Bladder microvascular endothelial cell (primary cell): ENCODE measurements around the gene FTH1. TPM values are rescaled to one million over a fixed set of nuclear protein-coding genes. Genes with fewer than 3 reads are reported as not detected.

Experiments used
- total RNA-seq: library from RNA; depleted of rRNA; stranded (reverse); fragments of >200 nt; gene quantifications from 2 replicates; pipeline ENCODE4 v1.2.3, GENCODE V29; 2014

FTH1 gene
- total RNA-seq = 497 and 1,879 TPM in 2 replicates

DNA sequence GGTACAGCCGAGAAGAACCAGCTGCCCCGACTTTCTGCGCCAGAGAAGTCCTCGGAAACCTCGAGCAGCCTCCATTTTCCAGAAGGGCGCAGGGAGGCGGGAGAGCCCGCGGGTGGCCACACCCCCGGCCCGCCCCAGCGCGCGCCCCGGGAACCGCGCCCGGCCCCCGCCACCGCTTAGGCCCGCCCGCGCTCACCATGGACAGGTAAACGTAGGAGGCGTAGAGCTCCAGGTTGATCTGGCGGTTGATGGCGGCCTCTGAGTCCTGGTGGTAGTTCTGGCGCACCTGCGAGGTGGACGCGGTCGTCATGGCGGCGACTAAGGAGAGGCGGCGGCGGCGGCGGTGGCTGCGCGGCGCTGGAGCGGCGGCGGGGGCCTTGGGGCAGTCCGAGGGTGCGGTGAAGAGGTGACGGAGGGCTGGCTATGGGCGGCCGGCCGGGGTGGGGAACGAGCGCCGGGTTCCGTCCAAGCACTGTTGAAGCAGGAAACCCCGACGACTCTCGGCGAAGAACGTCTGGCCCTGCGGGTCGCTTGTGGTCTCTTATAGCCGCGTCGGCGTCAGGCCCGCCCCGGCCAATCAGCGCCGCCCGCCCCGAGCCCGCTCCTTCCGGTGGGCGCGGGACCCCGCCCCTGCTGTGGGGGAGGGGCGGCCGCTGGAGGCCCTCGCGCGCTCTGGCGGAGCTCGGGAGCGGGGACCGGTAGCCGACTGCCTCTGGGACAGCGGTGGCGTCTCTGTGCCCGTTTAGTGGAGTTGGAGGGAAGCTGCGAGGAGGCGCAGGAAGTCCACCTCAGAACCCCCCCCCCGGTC lies at the start of gene FTH1:
Gene FTH1 (minus strand): TSS at position 519 of the 808 bp plus-strand sequence. CDS start 209 bp downstream, at position 310.

DNA sequence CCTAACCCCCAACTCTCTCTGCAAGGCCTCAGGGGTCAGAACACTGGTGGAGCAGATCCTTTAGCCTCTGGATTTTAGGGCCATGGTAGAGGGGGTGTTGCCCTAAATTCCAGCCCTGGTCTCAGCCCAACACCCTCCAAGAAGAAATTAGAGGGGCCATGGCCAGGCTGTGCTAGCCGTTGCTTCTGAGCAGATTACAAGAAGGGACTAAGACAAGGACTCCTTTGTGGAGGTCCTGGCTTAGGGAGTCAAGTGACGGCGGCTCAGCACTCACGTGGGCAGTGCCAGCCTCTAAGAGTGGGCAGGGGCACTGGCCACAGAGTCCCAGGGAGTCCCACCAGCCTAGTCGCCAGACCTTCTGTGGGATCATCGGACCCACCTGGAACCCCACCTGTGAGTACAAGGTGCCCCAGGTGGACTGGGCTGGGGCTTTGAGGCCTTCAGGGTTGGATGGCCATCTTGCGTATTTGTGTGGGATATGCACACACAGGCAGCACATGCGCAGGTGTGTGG lies 17.3 kb downstream of the FTH1 start, which contains the start of gene BEST1:
Gene BEST1 (plus strand): TSS at position 317 of the 513 bp plus-strand sequence. CDS start 1,456 bp downstream, outside the sequence.

DNA sequence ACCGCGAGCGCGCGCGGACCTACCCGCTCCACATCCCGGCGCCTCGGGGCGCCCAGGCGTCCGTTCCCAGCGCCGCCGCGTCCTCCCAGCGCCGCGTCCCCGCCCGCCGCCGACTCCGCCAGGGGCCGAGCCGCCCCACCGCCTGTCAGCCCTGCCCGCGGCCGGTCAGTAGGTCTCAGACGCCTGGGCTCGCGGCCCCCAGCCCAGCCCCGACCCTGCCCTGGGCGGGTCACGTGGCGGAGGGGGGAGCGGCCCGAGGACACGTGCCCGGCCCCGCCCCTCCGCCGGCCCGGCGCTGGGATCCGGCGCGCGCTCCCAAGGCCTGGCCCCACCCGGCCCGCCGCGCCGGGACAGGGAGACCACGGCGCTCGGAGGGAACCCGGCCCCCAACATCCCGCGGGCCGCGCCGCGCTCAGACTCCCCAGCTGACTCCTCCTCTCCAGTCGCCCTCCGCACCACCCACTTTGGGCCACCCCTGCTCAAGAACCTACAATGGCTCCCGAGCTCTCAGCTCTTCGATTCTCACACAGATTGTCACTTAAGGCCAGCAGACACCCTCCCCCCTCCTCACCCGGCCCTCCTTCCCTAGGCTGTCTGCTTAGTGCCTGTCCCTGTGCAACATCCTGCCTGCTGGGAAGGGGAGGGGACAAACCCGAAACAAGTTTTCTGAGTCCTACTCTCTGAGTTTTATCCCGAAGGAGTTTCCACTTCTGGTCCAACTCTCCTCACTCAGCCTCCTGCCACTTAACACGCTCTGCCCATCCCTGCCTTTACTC lies 49.9 kb downstream of the FTH1 start, which contains the start of gene RAB3IL1:
Gene RAB3IL1 (minus strand): TSS at position 233 of the 776 bp plus-strand sequence. CDS start 199 bp downstream, at position 34.

Other genes with a start within 250 kb of the FTH1 start
- gene MYRF, start 215.0 kb downstream of the FTH1 start, total RNA-seq = 0.49 and 1.0 TPM in 2 replicates
- 71.4 and 84.5 TPM in 2 replicates for gene TMEM258, start 175.0 kb downstream of the FTH1 start, total RNA-seq
- gene FEN1, start 174.7 kb downstream of the FTH1 start, total RNA-seq = 31.9 and 34.8 TPM in 2 replicates
- 35.7 and 38.7 TPM in 2 replicates for gene FADS1, start 150.6 kb downstream of the FTH1 start, total RNA-seq
- 52.3 and 121 TPM in 2 replicates for gene FADS2, start 139.3 kb downstream of the FTH1 start, total RNA-seq
- 310 and 374 TPM in 2 replicates for gene FADS3, start 76.1 kb downstream of the FTH1 start, total RNA-seq
- gene RAB3IL1, start 50.1 kb downstream of the FTH1 start, total RNA-seq = 1.6 and 2.8 TPM in 2 replicates
- gene BEST1, start 17.3 kb downstream of the FTH1 start, total RNA-seq = under 0.01 TPM in 1 of 2 replicates, not detected in the other
- 18.5 and 26.2 TPM in 2 replicates for gene INCENP, start 156.4 kb upstream of the FTH1 start, total RNA-seq
- gene SCGB1D1, start 222.6 kb upstream of the FTH1 start, total RNA-seq = not detected in 2 replicates
- not detected in 2 replicates for gene SCGB2A1, start 241.0 kb upstream of the FTH1 start, total RNA-seq